ENCODE data around the gene CTDP1. TPM values are rescaled to one million over a fixed set of nuclear protein-coding genes. Genes with fewer than 3 reads are reported as not detected.

The CTDP1 gene
- total and polyA plus RNA-seq, 2 experiments from 2014 or later: 20.4 to 20.6 TPM

DNA sequence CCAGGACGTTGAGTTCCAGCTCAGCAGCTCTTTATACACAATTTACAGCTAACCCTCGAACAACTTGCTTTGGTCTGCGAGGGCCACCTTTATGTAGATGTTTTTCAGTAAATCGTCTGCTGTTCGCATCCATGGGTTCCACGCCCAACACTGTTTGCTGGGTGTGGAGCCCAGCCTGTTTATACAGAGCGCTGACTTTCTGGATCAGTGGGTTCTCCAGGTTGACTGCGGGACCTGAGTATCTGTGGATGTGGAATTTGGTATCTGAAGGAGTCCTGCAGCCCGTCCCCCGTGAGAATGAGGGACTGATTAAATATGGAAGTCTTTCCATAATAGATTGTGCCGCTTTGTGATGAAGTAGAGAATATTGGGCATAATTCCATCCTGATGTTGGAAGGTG, 2.9 kb downstream of the CTDP1 start:
- H3K4me2 ChIP-seq: no peak overlapping the region
- no peak for TF ChIP-seq EZH2 (IDR thresholded peaks at IDR 0.05; ENCODE audit: borderline replicate concordance)
- no peak for TF ChIP-seq EZH2phosphoT487 (IDR thresholded peaks at IDR 0.05; ENCODE audit: low read depth, severe bottlenecking, unreplicated experiment)
- TF ChIP-seq, protein P1, sequence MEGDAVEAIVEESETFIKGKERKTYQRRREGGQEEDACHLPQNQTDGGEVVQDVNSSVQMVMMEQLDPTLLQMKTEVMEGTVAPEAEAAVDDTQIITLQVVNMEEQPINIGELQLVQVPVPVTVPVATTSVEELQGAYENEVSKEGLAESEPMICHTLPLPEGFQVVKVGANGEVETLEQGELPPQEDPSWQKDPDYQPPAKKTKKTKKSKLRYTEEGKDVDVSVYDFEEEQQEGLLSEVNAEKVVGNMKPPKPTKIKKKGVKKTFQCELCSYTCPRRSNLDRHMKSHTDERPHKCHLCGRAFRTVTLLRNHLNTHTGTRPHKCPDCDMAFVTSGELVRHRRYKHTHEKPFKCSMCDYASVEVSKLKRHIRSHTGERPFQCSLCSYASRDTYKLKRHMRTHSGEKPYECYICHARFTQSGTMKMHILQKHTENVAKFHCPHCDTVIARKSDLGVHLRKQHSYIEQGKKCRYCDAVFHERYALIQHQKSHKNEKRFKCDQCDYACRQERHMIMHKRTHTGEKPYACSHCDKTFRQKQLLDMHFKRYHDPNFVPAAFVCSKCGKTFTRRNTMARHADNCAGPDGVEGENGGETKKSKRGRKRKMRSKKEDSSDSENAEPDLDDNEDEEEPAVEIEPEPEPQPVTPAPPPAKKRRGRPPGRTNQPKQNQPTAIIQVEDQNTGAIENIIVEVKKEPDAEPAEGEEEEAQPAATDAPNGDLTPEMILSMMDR (IDR thresholded peaks at IDR 0.05; ENCODE audit: poor library complexity): no peak
- 91% methylated on average over 11 of the region's 11 CpGs for WGBS (ENCODE audit: low lambda C conversion rate, missing lambda C conversion rate)
- H3K9me3 ChIP-seq (ENCODE audit: low read depth): no peaks in the 10 kb centered on the region
- H2AFZ ChIP-seq: no peak overlapping the region
- no peak overlapping the region for H3K4me3 ChIP-seq
- peaks cover 18% of the 10 kb centered on the region for H3K4me1 ChIP-seq (ENCODE audit: insufficient read depth)
- no peak for DNase-seq (ENCODE audit: low spot score)
- no peak overlapping the region for H3K27ac ChIP-seq
- no peaks in the 10 kb centered on the region for H3K27me3 ChIP-seq
- H3K9me2 ChIP-seq (replicated peaks; ENCODE audit: insufficient read depth): no peaks in the 10 kb centered on the region
- peaks cover 8% of the 10 kb centered on the region for H4K20me1 ChIP-seq (ENCODE audit: insufficient read depth, poor library complexity, severe bottlenecking)
- peaks cover 74% of the 10 kb centered on the region for H3K79me2 ChIP-seq
- no peaks in the 10 kb centered on the region for H3K36me3 ChIP-seq (replicated peaks; ENCODE audit: insufficient read depth, low read depth)

DNA sequence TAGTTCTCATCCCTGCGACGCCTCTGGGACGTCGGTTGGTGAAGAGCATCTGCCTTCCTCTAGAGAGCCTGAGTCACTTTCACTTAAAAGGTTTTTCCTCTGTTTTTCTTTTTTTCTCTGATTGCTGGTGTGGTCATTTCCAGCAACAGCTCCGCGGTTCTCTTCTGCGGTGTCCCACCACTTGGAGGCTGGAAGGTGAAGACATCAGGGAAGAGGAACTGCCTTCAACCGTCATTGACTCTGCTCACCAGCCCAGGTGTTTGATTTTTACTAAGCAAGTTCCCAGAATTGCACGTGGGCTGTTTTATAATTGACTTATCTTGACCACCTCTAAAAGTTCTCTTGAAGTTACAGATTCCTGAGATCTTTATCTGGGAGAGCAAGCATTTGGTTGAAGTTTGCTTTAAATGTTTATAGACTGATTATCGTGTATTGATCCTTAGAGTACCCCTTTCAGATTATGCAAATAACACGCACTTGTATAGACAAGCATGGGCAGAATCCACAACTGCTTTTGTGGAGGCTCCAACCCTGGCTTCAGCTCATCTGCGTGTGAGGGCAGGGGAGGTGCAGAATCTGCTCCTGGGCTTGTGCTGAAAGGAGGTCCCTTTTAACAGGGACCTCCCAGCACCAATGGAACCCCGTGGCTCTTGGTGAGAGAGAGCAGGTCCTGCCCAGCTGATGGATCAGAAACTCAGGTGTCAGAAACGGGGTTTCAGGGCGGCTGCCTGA, 3.5 kb downstream of the CTDP1 start:
- H3K36me3 ChIP-seq (replicated peaks; ENCODE audit: insufficient read depth, low read depth): no peaks in the 10 kb centered on the region
- peaks cover 74% of the 10 kb centered on the region for H3K79me2 ChIP-seq
- no peaks in the 10 kb centered on the region for H3K27me3 ChIP-seq
- H3K9me3 ChIP-seq (ENCODE audit: low read depth): no peaks in the 10 kb centered on the region
- no peak overlapping the region for H3K27ac ChIP-seq
- H3K4me1 ChIP-seq (ENCODE audit: insufficient read depth): peaks cover 12% of the 10 kb centered on the region
- TF ChIP-seq EZH2 (IDR thresholded peaks at IDR 0.05; ENCODE audit: borderline replicate concordance) (no peak), EZH2phosphoT487 (IDR thresholded peaks at IDR 0.05; ENCODE audit: low read depth, severe bottlenecking, unreplicated experiment) (no peak)
- TF ChIP-seq, protein P1 (IDR thresholded peaks at IDR 0.05; ENCODE audit: poor library complexity): no peak
- 75% methylated on average over 15 of the region's 15 CpGs for WGBS (ENCODE audit: low lambda C conversion rate, missing lambda C conversion rate)
- DNase-seq (ENCODE audit: low spot score): no peak
- H4K20me1 ChIP-seq (ENCODE audit: insufficient read depth, poor library complexity, severe bottlenecking): peaks cover 12% of the 10 kb centered on the region
- no peak overlapping the region for H3K4me2 ChIP-seq
- no peaks in the 10 kb centered on the region for H3K9me2 ChIP-seq (replicated peaks; ENCODE audit: insufficient read depth)
- H2AFZ ChIP-seq: no peak overlapping the region
- no peak overlapping the region for H3K4me3 ChIP-seq

DNA sequence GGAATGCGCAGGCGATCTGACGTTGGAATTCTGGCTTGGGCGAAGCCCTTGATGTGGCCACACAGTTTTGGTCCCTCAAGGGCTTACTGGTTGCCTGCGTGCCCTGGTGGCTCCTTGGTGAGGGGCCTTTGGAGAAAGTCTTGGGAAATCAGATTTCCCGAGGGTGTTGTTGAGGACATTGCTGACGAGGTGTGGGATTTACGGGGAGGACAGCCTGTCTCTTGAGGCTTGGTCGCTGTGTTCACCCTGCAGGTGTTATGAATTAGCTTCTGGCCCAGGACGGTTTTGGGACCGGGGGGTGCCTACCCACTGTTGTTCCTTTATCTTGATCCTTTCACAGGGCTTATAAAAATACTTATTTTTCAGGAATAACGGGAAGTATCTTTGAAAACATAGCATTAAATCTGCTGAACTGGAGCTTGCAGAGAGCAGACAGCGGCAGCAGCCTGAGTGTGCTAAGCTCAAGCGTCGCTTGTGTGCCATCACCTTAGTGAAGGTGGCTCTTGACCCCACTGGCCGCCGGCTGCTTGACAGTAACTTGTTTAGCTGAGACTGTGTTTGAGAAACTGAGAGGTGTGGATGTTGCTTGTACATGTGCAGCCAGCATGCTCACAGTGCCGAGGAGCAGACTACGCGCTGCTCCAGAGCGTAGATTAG, 4.2 kb downstream of the CTDP1 start:
- Histone ChIP-seq H3K4me2 (no peak overlapping the region), H2AFZ (no peak overlapping the region), H3K9me3 (ENCODE audit: low read depth) (no peaks in the 10 kb centered on the region), H3K79me2 (peaks cover 78% of the 10 kb centered on the region), H4K20me1 (ENCODE audit: insufficient read depth, poor library complexity, severe bottlenecking) (peaks cover 19% of the 10 kb centered on the region), H3K4me3 (no peak overlapping the region), H3K36me3 (replicated peaks; ENCODE audit: insufficient read depth, low read depth) (no peaks in the 10 kb centered on the region), H3K27ac (no peak overlapping the region), H3K9me2 (replicated peaks; ENCODE audit: insufficient read depth) (no peaks in the 10 kb centered on the region), H3K27me3 (no peaks in the 10 kb centered on the region), H3K4me1 (ENCODE audit: insufficient read depth) (peaks cover 8% of the 10 kb centered on the region)
- 86% methylated on average over 21 of the region's 21 CpGs for WGBS (ENCODE audit: low lambda C conversion rate, missing lambda C conversion rate)
- TF ChIP-seq, protein P1 (IDR thresholded peaks at IDR 0.05; ENCODE audit: poor library complexity): no peak
- TF ChIP-seq EZH2phosphoT487 (IDR thresholded peaks at IDR 0.05; ENCODE audit: low read depth, severe bottlenecking, unreplicated experiment): no peak
- TF ChIP-seq EZH2 (IDR thresholded peaks at IDR 0.05; ENCODE audit: borderline replicate concordance): no peak
- DNase-seq (ENCODE audit: low spot score): no peak

Measured in hepatocyte (in vitro differentiated cells).